B cell (primary cell): ENCODE results near the gene PRICKLE2. TPM values are rescaled to one million over a fixed set of nuclear protein-coding genes. Genes with fewer than 3 reads are reported as not detected.

Experiments
- ATAC-seq: fragments of 200-7000 bp; cut with Tn5 transposase; one replicate; pipeline ENCODE4 v1.10.0; 2021; ENCODE audit warnings: low read depth, mild to moderate bottlenecking, moderate number of reproducible peaks, moderate library complexity
- CTCF ChIA-PET: fragments of 350-600 bp; sonication (Branson Sonifier 250); formaldehyde crosslinking; loops from one replicate; lab custom pipeline; 2021; ENCODE audit warnings: antibody characterized with exemption, inconsistent platforms; lab: Charles Lee
- POLR2A ChIA-PET: fragments of 350-600 bp; sonication (Branson Sonifier 250); formaldehyde crosslinking; loops from one replicate; lab custom pipeline; 2021; ENCODE audit warnings: antibody characterized with exemption; lab: Charles Lee
- DNase-seq: peaks from one replicate; pipeline ENCODE4 v3.0.0; 2013
- H2AFZ ChIP-seq: 2 replicates; pipeline ENCODE4 v1.6.1; 2012; ENCODE audit warnings: mild to moderate bottlenecking, low read depth, low read length; ENCODE audit not compliant: insufficient read depth, poor library complexity, severe bottlenecking
- H3K27ac ChIP-seq, 2 donors: 1 replicate in 1 of 2; 2 replicates in 1 of 2; pipeline ENCODE4 v1.5.1; 2012 to 2013; ENCODE audit warnings: low read length in 2 of 2, mild to moderate bottlenecking in 2 of 2, moderate library complexity in 1 of 2
- H3K27me3 ChIP-seq, 4 experiments: fragments of 200-600 bp in 1 of 4; sonication (generic) in 1 of 4; replicated peaks in 1 of 4; 1 replicate in 2 of 4; 2 replicates in 2 of 4; pipeline versions ENCODE4 v1.6.1 to v1.7.0; 2013 to 2016; ENCODE audit warnings: low read length in 3 of 4, mild to moderate bottlenecking in 2 of 4, mixed read lengths in 1 of 4, moderate library complexity in 1 of 4; ENCODE audit not compliant: insufficient read depth in 4 of 4, control insufficient read depth in 3 of 4; ENCODE audit errors: control extremely low read depth in 1 of 4
- H3K36me3 ChIP-seq, 2 experiments: replicated peaks in 1 of 2; 1 replicate in 1 of 2; 2 replicates in 1 of 2; pipeline versions ENCODE4 v1.6.1 to v1.7.1; 2013; ENCODE audit warnings: low read length in 1 of 2; ENCODE audit not compliant: insufficient read depth in 2 of 2, control insufficient read depth in 1 of 2; ENCODE audit errors: control extremely low read depth in 1 of 2, extremely low read depth in 1 of 2
- H3K4me1 ChIP-seq, 2 donors: fragments of 200-600 bp in 1 of 2; sonication (generic) in 1 of 2; 1 replicate in 1 of 2; 2 replicates in 1 of 2; pipeline versions ENCODE4 v1.5.1 to v1.6.1; 2013 to 2017; ENCODE audit warnings: low read length in 2 of 2; ENCODE audit not compliant: control insufficient read depth in 2 of 2, insufficient read depth in 2 of 2
- H3K4me2 ChIP-seq: replicated peaks from 2 replicates; pipeline ENCODE3; 2012; ENCODE audit warnings: mild to moderate bottlenecking, low read depth, low read length; ENCODE audit not compliant: poor library complexity, severe bottlenecking
- H3K4me3 ChIP-seq, 5 experiments: fragments of 200-600 bp in 1 of 5; sonication (generic) in 1 of 5; 1 replicate in 3 of 5; 2 replicates in 2 of 5; pipeline versions ENCODE4 v1.5.1 to v1.7.0; 2011 to 2016; ENCODE audit warnings: low read length in 4 of 5, mild to moderate bottlenecking in 4 of 5, low read depth in 2 of 5, control low read depth in 1 of 5, moderate library complexity in 1 of 5; ENCODE audit not compliant: insufficient read depth in 1 of 5; ENCODE audit errors: control extremely low read depth in 1 of 5, extremely low read depth in 1 of 5
- H3K79me2 ChIP-seq: fragments of 200-600 bp; sonication (generic); one replicate; pipeline ENCODE4 v1.6.0; 2016; ENCODE audit warnings: low read length; ENCODE audit not compliant: control insufficient read depth, insufficient read depth
- H3K9ac ChIP-seq: fragments of 200-600 bp; sonication (generic); 2 replicates; pipeline ENCODE4 v1.6.1; 2017; ENCODE audit warnings: mild to moderate bottlenecking, low read length, moderate library complexity
- H3K9me3 ChIP-seq, 3 donors: one replicate each; pipeline versions ENCODE4 v1.6.1 to v1.7.1; 2013; ENCODE audit warnings: low read length in 2 of 3; ENCODE audit not compliant: control insufficient read depth in 2 of 3, insufficient read depth in 1 of 3; ENCODE audit errors: control extremely low read depth in 1 of 3
- H4K20me1 ChIP-seq: 2 replicates; pipeline ENCODE4 v1.6.0; 2012; ENCODE audit warnings: mild to moderate bottlenecking, low read length; ENCODE audit not compliant: insufficient read depth, control insufficient read depth, poor library complexity, severe bottlenecking
- H3K27ac Mint-ChIP-seq: one replicate; pipeline ENCODE4 v1.8.0; 2021; ENCODE audit warnings: mixed read lengths
- H3K27me3 Mint-ChIP-seq: one replicate; pipeline ENCODE4 v1.8.0; 2021; ENCODE audit warnings: mixed read lengths
- H3K4me1 Mint-ChIP-seq: one replicate; pipeline ENCODE4 v1.8.0; 2021; ENCODE audit warnings: mixed read lengths
- H3K4me3 Mint-ChIP-seq: one replicate; pipeline ENCODE4 v1.8.0; 2021; ENCODE audit warnings: mixed read lengths
- H3K9me3 Mint-ChIP-seq: one replicate; pipeline ENCODE4 v1.8.0; 2022; ENCODE audit warnings: mixed read lengths; ENCODE audit not compliant: insufficient read depth
- CTCF ChIP-seq: fragments of 200-600 bp; IDR thresholded peaks from one replicate; pipeline ENCODE4 v1.8.0; 2022; ENCODE audit warnings: antibody characterized with exemption, mild to moderate bottlenecking
- EZH2 ChIP-seq: IDR thresholded peaks from 2 replicates; pipeline ENCODE4 v1.6.1; 2012; ENCODE audit warnings: borderline replicate concordance, low read depth, mild to moderate bottlenecking, moderate library complexity, low read length; ENCODE audit not compliant: insufficient read depth, poor library complexity, severe bottlenecking
- WGBS: methylation state at CpG from one replicate; pipeline ENCODE4 v1.1.5; 2013; ENCODE audit warnings: missing lambda C conversion rate; ENCODE audit not compliant: insufficient coverage; 5-methylcytosine and 5-hydroxymethylcytosine counted together
- intact Hi-C: fragments of 100-400 bp; cut with micrococcal nuclease; formaldehyde crosslinking; loops from one replicate; pipeline ENCODE4 v1.10.0; 2022
- polyA plus RNA-seq: library from polyadenylated mRNA; depleted of rRNA; stranded (reverse); fragments of >200 nt; gene quantifications from 2 replicates; pipeline ENCODE4 v1.2.3, GENCODE V29; 2012
- total RNA-seq, 2 donors: library from RNA; stranded (reverse); fragments of 120-200 nt in 1 of 2; gene quantifications; 1 replicate in 1 of 2; 2 replicates in 1 of 2; pipeline versions ENCODE4 v1.2.3 to v1.2.4, GENCODE V29; 2013 to 2022

The PRICKLE2 gene
- total and polyA plus RNA-seq, 2 donors (not counting 1 experiment from before 2014, with no cell fraction given): 0.30 to 1.4 TPM

GRCh38 chr3:64049136-64049535 lies 176.1 kb downstream of the PRICKLE2 start:
- Histone ChIP-seq H3K4me2 (no peak overlapping the region), H3K27me3 (peaks cover 0 to 7% (median 3%) of the 10 kb centered on the region in 4 experiments), H3K79me2 (no peaks in the 10 kb centered on the region), H3K9ac (no peak overlapping the region), H3K4me3 (no peak overlapping the region), H3K27ac (no peak overlapping the region), H3K4me1 (no peaks in the 10 kb centered on the region), H3K9me3 (no peaks in the 10 kb centered on the region), H3K36me3 (no peaks in the 10 kb centered on the region), H4K20me1 (no peaks in the 10 kb centered on the region), H2AFZ (no peak overlapping the region)
- Mint-ChIP-seq H3K27me3 (peaks cover 7% of the 10 kb centered on the region), H3K9me3 (no peaks in the 10 kb centered on the region), H3K4me3 (no peak overlapping the region), H3K4me1 (peaks cover 7% of the 10 kb centered on the region), H3K27ac (no peak overlapping the region)
- intact Hi-C loops: no loop called here
- TF ChIP-seq CTCF (no peak), EZH2 (no peak)
- 76% methylated on average over 2 of the region's 3 CpGs for WGBS
- DNase-seq (no peak), ATAC-seq (no peak)
- ChIA-PET CTCF (interaction anchor here (1.3 to 1.4 kb wide), 2 partner anchors 26 to 230 kb away, joined by 3 to 6 read pairs; partner anchors contain the start of genes C3orf49 and PSMD6), POLR2A (no interaction called here)

- no peaks in the 10 kb centered on the region for H3K79me2 ChIP-seq
- Mint-ChIP-seq H3K4me1 (peaks cover 7% of the 10 kb centered on the region), H3K27ac (no peak overlapping the region), H3K4me3 (no peak overlapping the region), H3K9me3 (no peaks in the 10 kb centered on the region), H3K27me3 (peaks cover 10% of the 10 kb centered on the region)
- ATAC-seq (no peak), DNase-seq (no peak)
- H3K9ac ChIP-seq: no peak overlapping the region
- H3K4me3 ChIP-seq: no peak overlapping the region
- intact Hi-C loops: no loop called here
- H3K4me1 ChIP-seq: no peaks in the 10 kb centered on the region
- TF ChIP-seq EZH2 (no peak), CTCF (no peak)
- no peak overlapping the region for H3K4me2 ChIP-seq
- POLR2A ChIA-PET: no interaction called here
- CTCF ChIA-PET: interaction anchor here (1.3 to 1.4 kb wide), 2 partner anchors 25 to 230 kb away, joined by 3 to 6 read pairs; partner anchors contain the start of genes C3orf49 and PSMD6
- H4K20me1 ChIP-seq: no peaks in the 10 kb centered on the region
- no peak overlapping the region for H2AFZ ChIP-seq
- H3K27ac ChIP-seq: no peak overlapping the region
- no peaks in the 10 kb centered on the region for H3K9me3 ChIP-seq
- peaks cover 0 to 7% (median 3%) of the 10 kb centered on the region in 4 experiments for H3K27me3 ChIP-seq
- no peaks in the 10 kb centered on the region for H3K36me3 ChIP-seq
- 10% methylated on average over 2 of the region's 3 CpGs for WGBS
Observed at GRCh38 chr3:64048631-64049061, 176.6 kb downstream of the PRICKLE2 start.
